T-helper 2 cell treated with Interferon-gamma antibody and Interleukin-4, amounts not matched to agents 5 μg/mL and 100 μg/mL, for 36 hours (primary cell): Measurements from ENCODE around the gene CLBA1.

Source experiments
- DNase-seq: peaks from one replicate; pipeline ENCODE4 v3.0.0; 2021; ENCODE audit warnings: low spot score
- H3K27ac Mint-ChIP-seq: one replicate; pipeline ENCODE4 v1.8.0; 2021; ENCODE audit warnings: mild to moderate bottlenecking, mixed read lengths
- H3K27me3 Mint-ChIP-seq: one replicate; pipeline ENCODE4 v1.8.0; 2021; ENCODE audit warnings: low read depth, mixed read lengths
- H3K36me3 Mint-ChIP-seq: one replicate; pipeline ENCODE4 v1.8.0; 2021; ENCODE audit warnings: low read depth, mixed read lengths
- H3K4me1 Mint-ChIP-seq: one replicate; pipeline ENCODE4 v1.8.0; 2021; ENCODE audit warnings: low read depth, mixed read lengths
- H3K4me3 Mint-ChIP-seq: one replicate; pipeline ENCODE4 v1.8.0; 2022; ENCODE audit warnings: mild to moderate bottlenecking, moderate library complexity, mixed read lengths
- H3K9me3 Mint-ChIP-seq: one replicate; pipeline ENCODE4 v1.8.0; 2021; ENCODE audit warnings: mixed read lengths

Gene CLBA1

DNA sequence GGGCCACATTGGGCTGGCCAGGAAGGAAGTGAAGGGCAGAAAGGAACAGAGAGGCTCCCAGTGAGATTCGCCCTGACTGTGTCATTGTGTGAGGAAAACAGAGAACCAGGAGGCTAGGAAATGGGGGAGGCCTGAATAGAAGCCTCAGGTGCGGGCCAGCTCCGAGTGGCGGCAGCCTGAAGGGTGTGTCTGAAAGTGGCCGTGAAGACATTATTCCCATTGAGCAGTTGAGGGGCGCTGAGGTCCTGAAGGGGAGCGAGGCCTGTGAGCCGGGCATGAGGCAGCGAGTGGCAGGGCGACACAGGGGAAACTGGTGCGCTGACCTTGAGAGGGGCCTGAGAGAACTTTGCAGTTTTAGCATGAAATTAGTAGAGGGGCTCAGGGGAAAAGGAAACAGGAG is 6.9 kb downstream of the CLBA1 start:
- H3K4me3 Mint-ChIP-seq: no peak overlapping the region
- no peak overlapping the region for H3K27ac Mint-ChIP-seq
- H3K36me3 Mint-ChIP-seq: peaks cover 4% of the 10 kb centered on the region
- H3K4me1 Mint-ChIP-seq: no peaks in the 10 kb centered on the region
- peaks cover 2% of the 10 kb centered on the region for H3K27me3 Mint-ChIP-seq
- no peak for DNase-seq
- H3K9me3 Mint-ChIP-seq: no peaks in the 10 kb centered on the region

DNA sequence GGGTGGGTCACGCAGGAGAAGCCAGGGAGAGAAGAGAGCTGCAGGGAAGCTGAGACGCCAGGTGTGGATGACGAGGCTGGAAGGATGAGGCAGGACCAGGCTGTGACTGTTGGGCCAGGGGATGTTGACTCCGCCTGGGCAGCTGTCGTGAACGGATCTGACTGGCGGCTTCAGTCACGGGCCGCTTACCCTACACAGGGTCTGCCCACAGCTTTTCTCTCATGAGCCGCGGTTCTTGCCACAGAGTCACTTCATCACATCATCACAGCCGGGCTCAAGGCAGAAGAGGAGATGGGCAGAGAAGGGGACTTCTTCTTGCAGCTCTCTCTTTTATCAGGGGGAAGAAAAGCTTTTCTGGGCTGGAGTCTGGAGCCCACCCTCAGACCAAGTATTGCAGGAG is 7.7 kb downstream of the CLBA1 start:
- H3K4me1 Mint-ChIP-seq: no peaks in the 10 kb centered on the region
- H3K27me3 Mint-ChIP-seq: no peaks in the 10 kb centered on the region
- H3K27ac Mint-ChIP-seq: peak overlapping the region; percentile 47
- H3K4me3 Mint-ChIP-seq: no peak overlapping the region
- H3K9me3 Mint-ChIP-seq: no peaks in the 10 kb centered on the region
- H3K36me3 Mint-ChIP-seq: peaks cover 4% of the 10 kb centered on the region
- DNase-seq: no peak

DNA sequence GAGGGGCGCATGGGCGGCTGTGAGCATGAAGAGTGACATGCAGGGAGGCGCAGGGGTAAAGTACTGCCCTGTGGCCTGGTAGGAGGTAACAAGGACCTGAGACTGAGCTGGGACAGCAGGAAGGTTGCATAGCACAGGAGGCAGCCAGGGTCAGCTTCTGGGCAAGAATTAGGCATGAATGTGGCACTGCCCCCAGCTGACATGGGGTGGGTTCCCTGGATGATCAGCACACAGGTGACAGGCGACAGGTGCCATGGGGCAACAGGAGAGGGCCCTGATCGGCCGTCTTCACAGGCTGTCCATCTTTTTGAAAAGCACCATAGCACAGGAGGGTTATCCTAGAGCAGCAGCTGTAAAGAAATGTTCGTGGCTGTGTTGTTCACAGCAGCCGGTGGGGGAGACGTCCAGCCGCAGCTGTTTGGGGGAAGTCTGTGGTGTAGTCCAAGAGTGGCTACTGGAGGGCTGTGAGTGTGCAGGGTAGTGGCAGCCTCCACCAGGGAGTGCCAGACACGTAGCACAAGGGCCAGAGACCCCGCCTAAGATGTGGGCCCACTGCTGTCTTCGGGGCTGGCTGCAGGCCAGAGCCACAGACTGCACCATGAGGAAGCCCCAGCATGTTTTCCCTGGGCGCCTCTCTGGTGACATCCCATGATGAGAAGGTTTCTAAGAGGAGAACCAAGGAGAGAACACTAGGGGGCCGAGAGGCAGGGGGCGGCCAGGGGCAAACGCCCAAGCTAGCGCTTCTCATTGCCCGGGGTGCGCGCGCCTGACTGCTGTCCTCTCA is 8.4 kb downstream of the CLBA1 start:
- peaks cover 4% of the 10 kb centered on the region for H3K36me3 Mint-ChIP-seq
- no peak for DNase-seq
- H3K4me1 Mint-ChIP-seq: no peaks in the 10 kb centered on the region
- H3K4me3 Mint-ChIP-seq: no peak overlapping the region
- H3K27ac Mint-ChIP-seq: no peak overlapping the region
- no peaks in the 10 kb centered on the region for H3K9me3 Mint-ChIP-seq
- no peaks in the 10 kb centered on the region for H3K27me3 Mint-ChIP-seq

DNA sequence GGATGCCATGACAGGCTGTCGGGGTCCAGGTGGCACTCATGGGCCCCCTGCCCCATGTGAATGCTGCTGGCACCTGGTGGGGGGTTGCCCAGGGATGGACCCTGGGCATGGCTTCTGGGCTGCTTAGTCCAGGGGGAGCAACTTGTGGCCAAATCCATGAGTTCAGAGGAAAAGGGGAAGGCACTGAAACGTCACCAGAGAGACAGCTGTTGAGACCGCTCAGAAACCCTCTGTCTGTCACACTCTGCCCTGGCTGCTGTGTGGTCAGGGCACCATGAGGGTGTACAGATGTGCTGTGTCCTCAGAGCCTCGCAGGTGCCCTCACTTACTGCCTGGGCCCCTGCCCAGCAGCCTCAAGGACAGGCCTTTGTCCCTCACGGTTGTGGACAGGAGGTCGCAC is 9.4 kb downstream of the CLBA1 start:
- no peak for DNase-seq
- no peaks in the 10 kb centered on the region for H3K27me3 Mint-ChIP-seq
- H3K36me3 Mint-ChIP-seq: peaks cover 8% of the 10 kb centered on the region
- H3K4me3 Mint-ChIP-seq: no peak overlapping the region
- no peak overlapping the region for H3K27ac Mint-ChIP-seq
- H3K9me3 Mint-ChIP-seq: peaks cover 5% of the 10 kb centered on the region
- no peaks in the 10 kb centered on the region for H3K4me1 Mint-ChIP-seq

DNA sequence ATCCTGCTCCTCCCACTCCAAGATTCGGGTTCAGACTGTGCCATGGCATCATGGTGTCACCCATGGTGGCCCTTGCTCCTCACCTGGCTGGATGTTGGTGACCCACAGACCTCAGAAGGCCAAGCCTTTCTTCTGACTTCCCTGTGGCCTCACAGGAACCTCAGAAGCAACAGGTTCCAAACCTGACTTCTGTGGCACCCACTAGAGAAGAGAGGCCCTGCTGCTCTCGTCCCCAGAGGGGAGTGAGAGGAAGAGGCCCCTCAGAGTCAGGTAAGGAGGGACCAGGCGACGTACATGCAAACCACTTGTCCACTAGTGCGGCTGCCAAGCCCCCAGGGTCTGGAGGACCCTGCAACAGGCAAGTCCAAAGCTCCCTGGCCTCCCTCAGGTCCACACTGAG is 10.4 kb downstream of the CLBA1 start:
- H3K9me3 Mint-ChIP-seq: peaks cover 6% of the 10 kb centered on the region
- H3K36me3 Mint-ChIP-seq: peaks cover 13% of the 10 kb centered on the region
- H3K27ac Mint-ChIP-seq: no peak overlapping the region
- H3K4me1 Mint-ChIP-seq: no peaks in the 10 kb centered on the region
- no peak overlapping the region for H3K4me3 Mint-ChIP-seq
- no peaks in the 10 kb centered on the region for H3K27me3 Mint-ChIP-seq
- DNase-seq: no peak

DNA sequence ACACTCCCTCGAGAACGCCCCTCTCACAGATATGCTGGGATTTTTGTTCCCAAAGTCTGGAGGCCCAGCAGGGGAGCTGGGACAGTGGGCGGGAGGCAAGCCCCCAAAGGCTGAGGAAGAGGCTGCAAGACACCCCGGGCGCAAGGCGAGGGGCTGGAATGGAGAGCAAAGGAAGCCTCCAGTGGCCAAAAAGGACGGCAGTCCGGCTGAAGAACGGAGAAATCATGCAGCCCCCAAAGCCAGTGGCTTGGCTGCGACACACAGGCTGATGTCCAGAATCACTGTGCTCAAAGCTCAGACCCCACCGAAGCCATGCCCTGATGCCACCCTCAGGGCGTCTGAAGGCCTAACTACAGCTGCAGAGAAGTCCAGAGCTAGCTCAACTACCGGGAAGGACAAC is 10.9 kb downstream of the CLBA1 start:
- Mint-ChIP-seq H3K27ac (no peak overlapping the region), H3K4me1 (no peaks in the 10 kb centered on the region), H3K36me3 (peaks cover 13% of the 10 kb centered on the region), H3K27me3 (no peaks in the 10 kb centered on the region), H3K4me3 (no peak overlapping the region), H3K9me3 (peaks cover 6% of the 10 kb centered on the region)
- DNase-seq: no peak

DNA sequence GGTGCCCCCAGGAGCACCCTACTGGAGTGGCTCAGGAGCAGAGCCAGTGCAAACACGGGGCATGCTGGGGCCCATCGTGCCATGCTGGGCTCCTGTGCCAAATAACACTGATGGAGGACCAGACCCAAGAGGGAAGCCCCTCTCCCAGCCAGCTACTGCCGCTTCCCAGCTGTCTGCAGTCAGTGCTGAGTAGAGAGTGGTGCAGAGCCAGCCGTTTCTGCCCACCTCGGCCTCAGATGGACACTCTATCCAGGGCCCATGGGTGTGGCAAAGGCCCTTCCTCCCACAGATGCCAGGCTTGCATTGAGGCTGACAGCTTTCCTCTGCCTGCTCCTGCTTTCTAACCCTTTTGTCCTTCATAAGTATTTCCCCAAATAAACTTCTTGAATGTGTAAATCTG is 13.2 kb downstream of the CLBA1 start:
- H3K9me3 Mint-ChIP-seq: peaks cover 6% of the 10 kb centered on the region
- DNase-seq: no peak
- no peaks in the 10 kb centered on the region for H3K27me3 Mint-ChIP-seq
- H3K4me3 Mint-ChIP-seq: no peak overlapping the region
- no peaks in the 10 kb centered on the region for H3K4me1 Mint-ChIP-seq
- H3K27ac Mint-ChIP-seq: no peak overlapping the region
- H3K36me3 Mint-ChIP-seq: peaks cover 15% of the 10 kb centered on the region

DNA sequence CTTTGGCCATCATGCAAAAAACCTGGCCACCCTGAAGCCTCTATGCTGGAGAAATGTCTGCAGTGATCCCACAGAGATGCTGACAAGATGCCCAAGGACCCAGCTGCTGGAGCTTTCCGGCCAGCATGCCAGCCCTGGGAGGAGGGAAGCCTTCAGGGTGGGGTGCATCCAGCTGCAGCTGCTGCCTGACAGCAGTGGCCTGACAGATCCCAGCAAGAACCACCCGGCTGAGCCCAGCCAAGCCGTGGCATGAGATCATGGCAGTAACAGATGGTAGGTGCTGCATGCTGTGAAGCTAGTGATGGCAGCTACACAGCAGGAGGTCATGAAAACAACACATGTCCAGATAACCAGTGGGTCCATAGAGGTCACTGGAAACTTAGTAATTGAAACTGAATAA is 13.8 kb downstream of the CLBA1 start:
- peaks cover 15% of the 10 kb centered on the region for H3K36me3 Mint-ChIP-seq
- H3K9me3 Mint-ChIP-seq: peaks cover 6% of the 10 kb centered on the region
- H3K27ac Mint-ChIP-seq: no peak overlapping the region
- H3K4me1 Mint-ChIP-seq: no peaks in the 10 kb centered on the region
- DNase-seq: no peak
- no peak overlapping the region for H3K4me3 Mint-ChIP-seq
- H3K27me3 Mint-ChIP-seq: no peaks in the 10 kb centered on the region

DNA sequence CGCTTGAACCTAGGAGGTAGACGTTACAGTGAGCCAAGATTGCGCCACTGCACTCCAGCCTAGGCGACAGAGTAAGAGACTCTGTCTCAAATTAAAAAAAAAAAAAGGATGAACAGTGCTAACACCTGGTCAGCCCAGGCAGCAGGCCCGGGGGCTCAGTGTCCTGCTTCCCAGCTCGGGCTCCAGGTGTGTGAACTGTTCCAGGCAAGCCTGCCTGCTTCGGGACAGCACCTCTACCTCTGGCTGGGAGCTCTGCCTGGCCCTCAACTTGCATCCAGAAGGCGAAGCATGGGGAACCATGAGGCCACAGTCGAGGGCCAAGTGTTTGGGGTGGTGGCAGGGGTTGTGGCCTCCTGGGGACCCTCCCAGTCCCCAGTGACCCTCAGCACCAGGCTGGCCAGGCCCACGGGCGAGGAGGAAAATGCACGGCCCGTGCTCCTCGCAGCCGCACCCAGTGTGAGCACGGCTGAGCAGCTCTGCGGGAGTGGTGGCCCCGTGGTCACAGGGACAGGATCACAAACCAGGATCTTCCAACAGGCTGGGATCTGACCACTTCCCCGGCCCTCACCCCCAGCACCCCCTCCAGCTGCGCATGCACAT is 19.8 kb downstream of the CLBA1 start:
- Mint-ChIP-seq H3K27ac (no peak overlapping the region), H3K9me3 (no peaks in the 10 kb centered on the region), H3K27me3 (no peaks in the 10 kb centered on the region), H3K36me3 (peaks cover 25% of the 10 kb centered on the region), H3K4me1 (no peaks in the 10 kb centered on the region), H3K4me3 (no peak overlapping the region)
- no peak for DNase-seq

DNA sequence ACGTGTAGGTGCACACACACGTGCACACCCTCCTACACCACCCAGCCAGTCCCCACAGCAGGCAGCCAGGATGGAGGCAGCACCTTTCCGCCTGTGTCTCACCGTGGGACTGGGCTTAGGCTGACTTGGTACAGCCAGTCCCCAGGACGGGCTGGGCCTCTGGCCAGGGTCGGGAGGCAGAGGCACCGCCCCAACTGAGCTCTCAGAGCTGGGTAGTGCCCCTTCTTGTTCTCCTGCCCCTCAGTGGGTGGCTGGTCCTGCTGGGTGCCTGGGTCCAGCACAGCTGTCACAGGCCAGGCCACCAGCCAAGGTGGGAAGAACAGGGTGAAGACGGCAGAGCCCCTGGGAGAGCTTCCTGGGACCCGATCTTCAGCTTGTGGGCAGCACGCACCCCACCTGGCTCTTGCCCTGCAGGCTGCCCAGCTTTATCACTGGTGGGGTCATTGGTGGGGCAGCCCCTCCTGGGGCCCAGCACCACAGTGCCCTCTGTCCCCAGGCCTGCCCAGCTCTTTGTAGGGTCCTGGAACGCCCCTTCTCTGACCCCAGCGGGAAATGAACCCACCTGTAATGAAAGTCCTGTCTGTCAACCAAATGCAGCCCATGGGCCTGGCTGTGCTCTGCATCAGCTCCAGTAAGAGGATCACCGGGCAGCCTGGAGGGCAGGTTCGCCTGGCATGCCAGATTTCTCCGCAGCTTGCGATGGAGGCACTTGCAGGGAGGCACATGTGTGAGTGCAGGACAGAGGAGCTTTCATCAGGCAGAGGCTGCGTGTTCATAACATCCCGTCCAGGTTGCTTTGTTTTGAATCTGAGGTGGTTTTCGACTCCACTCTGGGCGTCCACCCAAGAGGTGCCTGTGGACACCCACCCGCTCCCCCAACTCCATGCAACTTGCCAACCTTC is 20.6 kb downstream of the CLBA1 start:
- Mint-ChIP-seq H3K27ac (no peak overlapping the region), H3K4me1 (no peaks in the 10 kb centered on the region), H3K27me3 (no peaks in the 10 kb centered on the region), H3K36me3 (peaks cover 22% of the 10 kb centered on the region), H3K4me3 (no peak overlapping the region), H3K9me3 (no peaks in the 10 kb centered on the region)
- DNase-seq: no peak

DNA sequence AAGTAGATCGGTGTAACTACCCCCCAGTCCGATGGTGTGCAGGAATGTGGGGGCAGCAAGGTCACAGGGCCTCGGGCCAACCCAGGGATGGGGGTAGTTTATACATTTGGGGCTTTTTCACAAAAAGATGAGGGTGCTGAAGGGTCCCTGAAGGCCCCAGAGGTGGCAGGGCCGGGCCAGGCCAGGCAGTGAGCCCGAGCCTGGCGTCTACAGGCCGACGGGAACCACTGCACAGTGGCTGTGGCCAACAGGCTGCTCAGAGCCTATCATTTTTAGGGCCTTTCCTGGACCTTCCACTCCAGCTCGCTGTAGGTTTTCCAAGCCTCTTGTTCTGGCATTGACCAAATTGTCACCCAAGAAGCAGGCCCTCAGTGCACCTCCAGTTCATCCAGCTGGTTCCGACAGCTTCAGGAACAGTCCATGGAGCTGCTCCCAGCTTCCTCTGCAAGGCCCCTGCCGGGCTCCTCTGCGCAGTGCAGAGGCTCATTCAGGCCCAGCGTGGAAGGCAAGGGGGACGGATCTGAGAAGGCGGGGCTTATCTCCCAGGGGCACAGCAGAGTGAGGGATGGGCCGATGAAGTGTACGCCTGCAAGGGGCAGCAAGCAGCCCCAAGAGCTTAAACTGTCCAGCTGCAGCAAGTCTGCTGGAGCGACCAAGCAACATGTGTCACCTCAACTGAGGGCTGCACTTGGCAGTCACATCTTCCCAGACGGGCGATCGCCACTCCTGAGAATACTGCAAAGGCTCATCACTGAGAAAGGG is 21.4 kb downstream of the CLBA1 start:
- Mint-ChIP-seq H3K4me3 (no peak overlapping the region), H3K27me3 (no peaks in the 10 kb centered on the region), H3K9me3 (no peaks in the 10 kb centered on the region), H3K27ac (no peak overlapping the region), H3K36me3 (peaks cover 26% of the 10 kb centered on the region), H3K4me1 (peaks cover 1% of the 10 kb centered on the region)
- no peak for DNase-seq

DNA sequence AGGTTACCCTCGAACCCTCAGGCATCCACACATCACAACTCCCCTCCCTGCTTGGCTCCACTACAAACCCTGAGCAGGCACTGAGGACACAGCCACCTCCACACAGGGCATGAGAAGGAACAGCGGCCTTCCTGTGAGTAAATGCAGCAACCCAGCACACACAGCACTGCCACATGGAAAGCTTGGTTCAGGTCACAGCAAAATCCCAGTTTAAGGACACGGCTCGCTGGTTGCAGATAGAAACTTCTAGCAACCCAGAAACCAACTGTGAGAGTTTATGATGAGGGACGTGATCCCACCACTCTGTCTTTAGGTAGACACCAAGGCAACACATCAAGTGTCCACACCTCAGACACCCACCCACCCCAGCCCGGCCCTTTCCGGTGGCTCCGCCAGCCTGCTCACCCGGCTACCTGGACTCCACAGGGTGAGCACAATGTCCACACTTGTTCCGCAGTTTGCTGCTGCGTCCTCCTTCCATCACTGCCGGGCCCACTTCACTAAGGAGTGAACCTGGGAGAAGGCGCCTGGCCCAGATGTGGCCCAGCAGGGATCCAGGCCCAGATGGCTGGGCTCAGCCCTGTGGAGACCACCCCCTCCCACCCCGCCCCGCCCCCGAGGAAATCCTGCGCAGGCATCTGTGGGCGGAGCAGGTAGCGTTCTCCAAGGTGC is 22.1 kb downstream of the CLBA1 start:
- Mint-ChIP-seq H3K9me3 (no peaks in the 10 kb centered on the region), H3K36me3 (peaks cover 29% of the 10 kb centered on the region), H3K27ac (no peak overlapping the region), H3K27me3 (no peaks in the 10 kb centered on the region), H3K4me3 (no peak overlapping the region), H3K4me1 (peaks cover 4% of the 10 kb centered on the region)
- DNase-seq: no peak

DNA sequence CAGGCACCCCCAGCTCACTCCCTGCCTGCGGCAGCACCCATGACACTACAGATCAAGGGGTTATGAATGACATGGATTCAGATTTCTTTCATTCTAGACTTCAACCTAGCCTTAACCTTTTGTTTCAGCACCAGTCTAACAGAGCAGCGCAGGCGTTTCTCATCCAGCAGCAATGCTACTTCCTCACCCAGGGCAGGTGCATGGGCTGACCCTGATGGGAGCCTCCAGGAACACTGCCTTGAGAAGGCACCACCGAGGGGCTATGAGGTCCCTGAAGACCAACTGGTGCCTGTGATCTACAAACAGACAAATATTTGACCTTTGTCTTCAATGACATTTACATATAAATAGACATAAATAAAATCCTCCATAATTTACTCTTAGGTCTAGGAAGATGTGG is 24.5 kb downstream of the CLBA1 start:
- no peak for DNase-seq
- peaks cover 34% of the 10 kb centered on the region for H3K36me3 Mint-ChIP-seq
- H3K27ac Mint-ChIP-seq: no peak overlapping the region
- H3K4me1 Mint-ChIP-seq: peaks cover 16% of the 10 kb centered on the region
- H3K27me3 Mint-ChIP-seq: no peaks in the 10 kb centered on the region
- no peaks in the 10 kb centered on the region for H3K9me3 Mint-ChIP-seq
- no peak overlapping the region for H3K4me3 Mint-ChIP-seq
